GM23248 (cell line): ENCODE results near the gene LHX3.

ENCODE experiments used
- EZH2 ChIP-seq: fragments of 200-600 bp; sonication (generic); IDR thresholded peaks from 2 replicates; pipeline ENCODE4 v1.6.1; 2018; ENCODE audit warnings: antibody characterized with exemption, mild to moderate bottlenecking; ENCODE audit not compliant: insufficient read depth, poor library complexity, severe bottlenecking
- EZH2phosphoT487 ChIP-seq: fragments of 200-600 bp; sonication (generic); IDR thresholded peaks from 2 replicates; pipeline ENCODE4 v1.6.1; 2018; ENCODE audit warnings: antibody characterized with exemption, moderate library complexity, mild to moderate bottlenecking, low read depth; ENCODE audit not compliant: insufficient read depth

- TF ChIP-seq EZH2 (no peak), EZH2phosphoT487 (no peak)
Observed at GRCh38 chr9:136205707-136205992, 722 bp upstream of the LHX3 start.
